Raji (cell line): ENCODE measurements around the gene SEPTIN11.

Experiments used
- POLR2A ChIP-seq: IDR thresholded peaks from 2 replicates; pipeline ENCODE4 v1.6.1; 2011; ENCODE audit warnings: low read depth, low read length, control low read depth; ENCODE audit not compliant: insufficient read depth

The SEPTIN11 gene

DNA sequence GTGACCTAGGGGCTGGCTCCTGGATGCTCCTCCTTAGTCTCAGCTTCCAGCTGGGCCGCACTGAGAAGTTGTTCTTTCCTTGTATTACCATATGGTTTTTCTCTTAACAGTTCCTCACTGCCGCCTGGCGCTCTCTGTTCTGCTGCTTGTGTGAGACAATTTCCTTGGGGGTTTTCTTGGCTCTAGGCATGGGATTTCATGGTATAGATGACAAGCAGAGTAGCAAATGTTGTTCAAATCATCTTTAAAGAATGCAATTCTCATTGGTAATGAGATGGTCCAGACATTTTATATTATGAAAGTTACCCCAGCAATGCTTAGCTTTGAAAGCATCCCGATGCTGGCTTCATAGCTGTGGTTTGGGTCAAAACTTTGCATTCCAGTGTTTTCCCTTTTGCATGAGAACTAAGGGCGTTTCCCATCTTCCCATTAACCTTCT lies 37.6 kb downstream of the SEPTIN11 start:
- TF ChIP-seq POLR2A, result no peak

DNA sequence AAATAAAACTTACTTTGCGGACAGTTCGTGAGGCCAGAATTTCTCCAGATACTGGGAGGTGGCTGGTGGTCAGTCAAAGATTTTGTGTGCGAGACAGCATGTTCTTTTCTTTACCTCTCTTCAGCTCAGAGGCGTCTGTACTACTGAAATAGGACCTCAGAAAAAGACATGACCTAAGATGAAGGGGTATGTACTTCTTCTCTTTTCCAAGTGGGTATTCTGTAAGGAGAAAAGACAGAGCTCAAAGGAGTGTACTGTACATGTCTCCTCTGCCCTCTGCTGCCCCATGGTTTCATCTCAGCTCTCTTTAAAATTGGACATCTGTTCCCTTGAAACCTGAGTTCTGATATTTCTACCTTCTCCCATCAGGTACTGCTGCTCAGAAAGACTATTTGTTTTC lies 38.1 kb downstream of the SEPTIN11 start:
- TF ChIP-seq POLR2A, result no peak

DNA sequence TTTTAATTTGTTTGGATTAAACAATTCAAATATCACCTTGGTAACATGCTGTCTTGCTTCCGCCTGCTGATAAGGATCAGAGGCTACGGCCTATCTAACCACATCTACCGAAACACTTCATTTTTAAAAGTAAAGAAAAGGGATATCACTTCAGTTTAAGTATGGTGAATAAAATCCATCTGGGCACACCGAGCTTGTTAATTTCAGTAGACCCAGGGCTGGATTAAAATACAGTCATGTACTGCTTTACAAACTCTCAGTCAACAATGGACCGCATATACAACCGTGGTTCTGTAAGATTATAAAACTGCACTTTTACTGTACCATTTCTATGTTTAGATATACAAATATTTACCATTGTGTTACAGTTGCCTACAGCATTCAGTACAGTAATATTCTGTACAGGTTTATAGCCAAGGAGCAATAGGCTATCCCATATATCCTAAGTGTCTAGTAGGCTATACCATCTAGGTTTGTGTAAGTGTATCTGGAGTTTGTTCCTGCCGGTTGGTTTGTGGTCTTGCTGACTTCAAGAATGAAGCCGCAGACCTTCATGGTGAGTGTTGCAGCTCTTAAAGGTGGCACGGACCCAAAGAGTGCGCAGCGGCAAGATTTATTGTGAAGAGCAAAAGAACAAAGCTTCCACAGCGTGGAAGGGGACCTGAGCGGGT lies 40.0 kb downstream of the SEPTIN11 start:
- no peak for TF ChIP-seq POLR2A

DNA sequence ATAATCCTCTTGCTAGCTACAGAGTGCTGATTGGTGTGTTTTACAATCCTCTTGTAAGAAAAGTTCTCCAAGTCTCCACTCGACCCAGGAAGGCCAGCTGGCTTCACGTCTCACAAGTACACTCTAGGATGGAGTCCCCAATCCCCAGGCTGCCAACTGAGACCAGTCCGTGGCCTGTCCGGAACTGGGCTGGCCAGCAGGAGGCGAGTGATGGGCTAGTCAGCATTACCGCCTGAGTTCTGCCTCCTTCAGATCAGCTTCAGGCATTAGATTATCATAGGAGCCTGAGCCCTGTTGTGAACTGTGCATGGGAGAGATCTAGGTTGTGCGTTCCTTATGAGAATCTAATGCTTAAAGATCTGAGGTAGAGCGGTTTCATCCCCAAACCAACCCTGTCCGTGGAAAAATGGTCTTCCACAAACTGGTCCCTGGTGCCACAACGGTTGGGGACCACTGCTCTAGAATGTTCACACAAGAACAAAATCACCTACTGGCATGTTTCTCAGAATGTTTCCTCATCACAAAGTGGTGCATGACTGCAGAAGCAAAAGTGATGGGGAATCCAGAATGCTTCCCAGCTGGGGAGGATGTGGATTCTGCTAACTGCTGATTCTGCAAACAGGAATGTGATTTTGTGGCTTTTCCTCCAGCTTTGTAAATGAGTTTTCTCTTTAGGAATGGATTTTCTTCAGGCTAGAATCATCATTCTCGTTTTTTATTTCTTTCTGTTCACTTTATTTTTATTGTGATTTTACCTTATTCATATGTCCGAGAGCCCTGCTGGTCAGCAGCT lies 40.9 kb downstream of the SEPTIN11 start:
- no peak for TF ChIP-seq POLR2A

DNA sequence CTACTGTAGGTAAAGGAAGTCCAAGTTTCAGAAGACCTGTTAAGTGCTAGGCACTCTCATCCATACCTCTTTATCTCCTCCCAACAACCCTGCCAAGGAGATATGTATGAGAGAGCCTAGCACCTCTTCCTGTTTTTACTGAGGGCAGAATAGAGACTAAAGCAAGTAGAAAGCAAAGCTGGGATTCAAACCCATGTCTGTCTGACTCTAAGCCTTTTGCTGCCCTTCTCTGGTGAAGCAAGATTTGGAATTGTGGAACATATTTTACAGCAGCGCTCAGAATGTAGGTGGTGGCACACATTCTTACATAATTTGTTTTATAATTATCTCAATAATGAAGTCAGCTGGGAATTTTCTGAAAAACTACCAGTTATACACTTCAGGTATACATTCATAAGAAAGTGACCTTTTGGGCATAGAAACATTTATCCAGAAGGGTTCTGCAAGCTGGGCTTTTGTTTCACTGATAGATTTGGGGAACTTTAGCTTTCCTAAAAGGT lies 41.7 kb downstream of the SEPTIN11 start:
- no peak for TF ChIP-seq POLR2A

DNA sequence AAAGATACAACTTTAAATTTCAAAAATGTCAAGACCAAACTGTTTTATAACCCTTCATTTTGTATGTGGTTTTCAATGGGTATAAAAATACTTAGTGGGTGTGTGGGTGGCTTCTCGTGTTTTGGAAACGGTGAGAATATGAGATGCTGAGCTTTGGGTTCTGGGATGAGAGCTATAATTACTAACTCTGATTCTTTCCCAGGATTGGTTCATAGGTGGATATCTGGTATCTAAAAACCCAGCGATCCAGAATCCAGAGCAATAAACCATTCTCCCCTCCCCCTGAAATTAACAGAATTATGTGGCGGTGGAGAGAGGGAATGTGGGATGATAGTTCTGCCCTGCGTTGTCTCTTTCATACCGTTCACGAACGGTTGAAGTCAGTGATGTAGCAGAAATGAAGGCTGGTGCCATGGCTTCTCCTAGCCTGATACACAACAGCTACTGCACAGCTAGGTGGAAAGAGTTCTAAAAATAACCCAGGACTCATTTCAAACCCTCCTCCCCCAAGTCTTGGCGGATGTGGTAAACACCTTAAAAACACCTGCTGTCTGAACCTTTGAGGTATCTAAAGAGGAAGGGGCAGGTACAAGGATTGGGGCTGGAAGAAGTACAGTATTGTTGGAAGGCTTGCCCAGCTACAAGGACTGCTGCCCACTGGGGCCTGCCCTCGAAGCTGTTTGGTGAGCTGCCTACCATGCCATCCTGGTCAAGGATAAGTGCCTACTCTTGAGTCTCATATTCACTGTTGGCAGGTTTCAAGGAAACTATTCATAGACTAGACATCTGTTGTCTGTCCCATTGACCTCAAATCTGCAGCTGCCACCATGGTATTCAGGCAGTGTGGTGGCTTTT lies 44.5 kb downstream of the SEPTIN11 start:
- no peak for TF ChIP-seq POLR2A

DNA sequence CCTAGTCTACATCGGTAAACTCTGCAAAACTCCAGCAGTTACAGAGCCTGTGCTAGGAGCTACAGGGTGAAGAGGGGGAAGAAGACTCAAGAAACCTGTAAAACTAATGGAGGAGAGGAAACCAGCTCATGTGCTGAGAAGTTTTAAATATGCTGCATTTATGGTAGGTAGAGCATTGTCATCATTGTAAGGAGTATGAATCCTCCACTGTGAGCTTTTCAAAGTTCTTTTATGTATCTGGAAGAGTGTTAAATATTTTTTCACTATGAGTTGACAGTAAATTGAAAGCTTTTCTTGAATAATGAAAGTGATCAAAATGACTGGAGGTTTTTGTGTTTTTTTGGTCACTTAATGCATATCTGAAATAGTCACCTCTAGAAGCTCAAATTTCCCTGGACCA lies 46.2 kb downstream of the SEPTIN11 start:
- TF ChIP-seq POLR2A, result no peak

DNA sequence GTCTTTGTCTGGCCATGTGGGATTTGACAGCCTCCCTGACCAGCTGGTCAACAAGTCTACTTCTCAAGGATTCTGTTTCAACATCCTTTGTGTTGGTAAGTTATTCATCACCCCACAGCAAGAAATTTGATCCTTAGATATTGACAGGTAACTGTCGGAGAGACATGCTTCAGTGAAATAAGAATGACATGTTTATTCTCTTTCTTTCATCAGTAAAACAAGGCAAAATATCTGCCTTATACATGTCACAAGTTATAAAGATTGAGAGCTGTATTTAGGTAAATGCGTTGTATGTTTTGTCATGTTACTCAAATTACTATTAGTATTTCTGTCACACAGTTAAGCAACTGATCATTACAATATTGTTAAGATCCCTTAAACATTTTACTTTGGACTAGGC lies 46.9 kb downstream of the SEPTIN11 start:
- TF ChIP-seq POLR2A, result no peak

DNA sequence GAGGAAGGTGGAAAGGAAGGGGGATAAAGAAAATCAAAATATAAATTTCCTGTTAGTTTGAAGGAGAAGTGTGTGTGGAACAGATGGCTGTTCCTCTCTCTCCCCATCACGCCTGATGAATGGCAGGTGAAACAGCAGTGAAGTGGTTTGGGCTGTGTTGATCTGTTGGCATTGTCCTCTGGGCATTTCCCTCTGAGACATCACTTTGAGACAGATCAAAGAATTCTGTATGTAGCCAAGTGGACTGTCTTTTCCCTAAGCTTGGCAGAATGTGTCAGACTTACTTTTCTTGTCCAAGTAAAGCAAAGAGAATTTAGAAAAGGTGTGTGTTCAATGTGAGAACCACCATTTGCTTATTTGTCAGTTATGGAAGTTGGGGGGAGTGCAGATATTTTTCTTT lies 47.5 kb downstream of the SEPTIN11 start:
- no peak for TF ChIP-seq POLR2A

DNA sequence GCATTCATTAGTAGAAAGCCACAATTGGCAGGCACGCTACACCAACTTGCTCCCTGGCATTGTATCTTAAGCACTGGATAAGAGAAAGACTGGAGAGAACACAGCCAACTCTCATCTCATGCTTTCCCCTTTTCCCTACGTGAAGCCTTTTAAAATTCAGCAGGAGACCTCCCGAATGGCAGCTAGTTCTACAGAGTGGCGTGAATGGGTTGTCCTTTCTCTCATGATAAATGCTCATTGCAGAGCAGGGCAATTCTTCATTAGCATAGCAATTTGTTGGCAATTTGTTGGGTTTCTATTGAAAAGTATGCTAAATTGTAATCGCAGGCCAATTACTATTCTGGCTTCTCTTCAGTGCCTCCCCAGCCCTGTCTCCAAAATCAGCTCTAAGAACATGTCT lies 48.0 kb downstream of the SEPTIN11 start:
- TF ChIP-seq POLR2A, result no peak

DNA sequence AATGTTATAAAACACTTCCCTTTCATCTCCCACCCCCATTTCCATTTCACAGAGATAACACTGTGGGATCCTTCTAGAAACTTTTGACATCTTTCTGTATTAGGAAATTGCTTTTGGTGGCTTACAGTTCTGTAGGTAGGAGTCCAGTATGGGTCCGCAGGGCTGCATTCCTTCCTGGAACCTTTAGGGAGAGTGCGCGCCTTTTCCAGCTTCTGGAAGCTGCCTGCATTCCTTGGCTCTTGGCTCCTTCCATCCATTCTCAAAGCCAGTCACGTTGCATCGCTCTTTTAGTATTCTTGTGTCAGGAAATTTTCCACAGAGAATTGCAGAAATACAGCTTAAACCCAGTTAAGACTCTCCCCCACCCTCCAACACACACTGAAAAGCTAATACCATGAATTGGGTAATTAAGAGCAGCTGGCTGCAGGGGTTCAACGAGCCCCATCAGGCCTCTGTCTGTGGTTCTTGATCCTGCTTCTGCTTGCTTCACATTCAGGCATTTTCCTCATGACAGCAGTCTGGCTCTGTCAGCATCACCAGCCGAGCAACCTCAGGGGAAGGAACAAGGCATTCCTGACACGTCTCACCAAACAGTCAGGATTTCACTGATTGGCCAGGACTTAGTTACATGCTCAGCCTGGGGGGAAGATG lies 48.8 kb downstream of the SEPTIN11 start:
- TF ChIP-seq POLR2A, result no peak
